GM21723 (cell line): Measurements from ENCODE around the gene C2orf92.
"Not testable (repeated sequence)": the region's sequence is repeated elsewhere in the genome, so short reads cannot be mapped to it uniquely, and the experiment has no call there.

Source experiments
- ATAC-seq: cut with Tn5 transposase; IDR thresholded peaks from one replicate; pipeline ENCODE4 v1.9.1; 2021; ENCODE audit warnings: mild to moderate bottlenecking, moderate library complexity; ENCODE audit not compliant: unreplicated experiment

Gene C2orf92

DNA sequence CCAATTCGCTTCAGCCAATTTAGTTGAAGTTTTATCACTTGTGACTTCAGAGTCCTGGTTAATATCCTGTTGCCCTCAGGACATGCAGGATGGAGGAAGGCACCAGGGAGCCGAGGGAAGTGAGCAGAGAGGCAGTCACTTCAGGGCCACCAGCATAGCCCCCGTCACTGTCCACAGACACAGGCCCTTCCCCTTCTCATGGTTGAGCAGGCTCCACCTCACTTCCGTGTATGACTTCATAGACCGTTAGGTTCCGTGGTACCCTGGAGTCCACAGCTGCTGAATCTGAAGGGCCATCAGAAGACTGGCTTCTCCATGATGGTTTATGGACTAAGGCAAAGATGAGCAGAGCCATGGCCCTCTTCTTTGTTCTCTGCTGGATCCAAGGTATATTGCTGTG lies at the start of gene C2orf92:
TSS of gene C2orf92 (plus strand) at position 266 of the 400 bp plus-strand sequence. CDS start at position 342, 76 bp downstream.
- no peak for ATAC-seq

DNA sequence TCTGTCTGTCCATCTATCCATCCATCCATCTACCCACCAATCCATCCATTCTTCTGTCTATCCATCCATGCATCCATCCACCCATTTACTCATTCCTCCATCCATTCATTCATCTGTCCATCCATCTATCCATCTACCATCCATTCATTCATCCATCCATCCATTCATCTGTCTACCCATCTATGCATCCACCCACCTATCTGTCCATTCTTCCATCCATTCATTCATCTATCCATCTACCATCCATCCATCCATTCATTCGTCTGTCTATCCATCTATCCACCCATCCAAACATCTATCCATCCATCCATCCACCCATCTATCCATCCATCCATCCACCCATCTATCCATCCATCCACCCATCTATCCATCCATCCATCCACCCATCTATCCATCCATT lies 49.0 kb upstream of the C2orf92 start:
- not testable (repeated sequence) for ATAC-seq

DNA sequence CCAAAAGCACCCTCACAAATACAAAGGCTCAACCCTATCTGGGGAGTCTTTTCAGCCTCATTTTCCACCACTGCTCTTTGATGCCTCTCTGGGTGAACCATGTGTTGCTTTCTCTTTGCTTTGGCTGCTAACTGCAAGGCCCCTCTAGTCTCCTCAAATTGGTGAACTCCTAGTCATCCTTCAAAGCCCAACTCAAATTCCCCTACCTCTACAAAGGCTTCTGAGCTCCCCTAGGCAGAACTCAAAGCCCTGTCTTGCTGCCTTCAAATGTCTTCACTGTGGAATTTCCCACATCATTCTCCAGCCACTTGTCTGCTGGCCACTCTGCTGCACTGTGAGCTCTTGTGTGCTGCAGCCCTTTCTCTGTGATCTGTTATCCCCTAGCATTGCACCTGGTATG lies 46.5 kb upstream of the C2orf92 start:
- ATAC-seq, result not testable (repeated sequence)

GRCh38 chr2:97625354-97626048 lies 44.0 kb upstream of the C2orf92 start:
- ATAC-seq, result not testable (repeated sequence)

DNA sequence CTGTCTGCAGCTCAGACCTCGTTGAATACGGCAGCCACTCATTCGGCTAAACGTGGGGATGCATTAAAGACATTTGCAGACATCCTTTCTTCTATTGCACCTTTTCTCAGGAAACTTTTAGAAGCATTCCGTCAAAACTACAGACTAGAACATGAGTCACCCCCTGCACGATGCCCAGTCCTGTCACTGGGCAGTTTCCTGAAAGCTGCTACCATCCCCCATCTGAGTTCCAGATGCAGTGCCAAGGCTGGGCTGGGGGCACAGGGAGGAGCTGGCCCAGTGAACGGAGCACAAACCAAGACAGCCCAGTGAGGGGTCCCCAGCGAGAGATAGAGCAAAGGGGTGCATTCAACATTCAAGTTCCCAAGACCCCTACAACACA lies 43.5 kb upstream of the C2orf92 start:
- not testable (repeated sequence) for ATAC-seq

DNA sequence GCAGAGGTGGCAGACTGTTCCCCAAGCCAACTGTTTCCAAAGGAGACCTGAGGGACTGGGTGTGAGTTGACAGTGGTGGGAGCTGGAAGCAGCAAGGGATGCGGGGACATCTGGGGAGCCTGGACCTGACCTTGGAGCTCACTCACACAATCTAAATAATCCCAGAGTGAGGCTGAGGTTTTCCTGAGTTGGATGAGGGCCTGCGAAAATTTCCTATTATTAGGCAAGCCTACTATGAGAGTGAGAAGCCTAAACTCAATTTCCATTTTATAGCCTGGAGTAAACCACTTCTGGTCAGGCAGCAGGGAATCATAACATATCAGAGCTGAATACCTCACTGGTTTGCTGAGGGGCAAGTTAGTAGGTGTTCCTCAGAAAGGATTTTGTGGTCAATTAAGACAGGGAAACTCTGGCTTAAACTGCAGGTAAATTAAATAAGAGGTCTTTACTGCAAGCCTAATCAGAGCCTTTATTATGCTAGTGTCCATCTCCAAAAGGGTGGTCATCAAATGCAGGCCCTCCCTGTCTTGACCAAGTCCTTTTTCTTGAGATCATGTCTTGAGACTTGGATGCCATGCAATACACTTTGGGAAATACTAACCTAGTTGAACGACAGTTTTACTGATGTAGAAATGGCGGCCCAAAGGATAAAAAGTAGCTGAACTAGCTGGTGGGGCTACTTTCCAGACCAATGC lies 25.3 kb upstream of the C2orf92 start:
- ATAC-seq, result no peak

- ATAC-seq, result peak; percentile 31
Measured at GRCh38 chr2:97645112-97645694, 24.3 kb upstream of the C2orf92 start.

DNA sequence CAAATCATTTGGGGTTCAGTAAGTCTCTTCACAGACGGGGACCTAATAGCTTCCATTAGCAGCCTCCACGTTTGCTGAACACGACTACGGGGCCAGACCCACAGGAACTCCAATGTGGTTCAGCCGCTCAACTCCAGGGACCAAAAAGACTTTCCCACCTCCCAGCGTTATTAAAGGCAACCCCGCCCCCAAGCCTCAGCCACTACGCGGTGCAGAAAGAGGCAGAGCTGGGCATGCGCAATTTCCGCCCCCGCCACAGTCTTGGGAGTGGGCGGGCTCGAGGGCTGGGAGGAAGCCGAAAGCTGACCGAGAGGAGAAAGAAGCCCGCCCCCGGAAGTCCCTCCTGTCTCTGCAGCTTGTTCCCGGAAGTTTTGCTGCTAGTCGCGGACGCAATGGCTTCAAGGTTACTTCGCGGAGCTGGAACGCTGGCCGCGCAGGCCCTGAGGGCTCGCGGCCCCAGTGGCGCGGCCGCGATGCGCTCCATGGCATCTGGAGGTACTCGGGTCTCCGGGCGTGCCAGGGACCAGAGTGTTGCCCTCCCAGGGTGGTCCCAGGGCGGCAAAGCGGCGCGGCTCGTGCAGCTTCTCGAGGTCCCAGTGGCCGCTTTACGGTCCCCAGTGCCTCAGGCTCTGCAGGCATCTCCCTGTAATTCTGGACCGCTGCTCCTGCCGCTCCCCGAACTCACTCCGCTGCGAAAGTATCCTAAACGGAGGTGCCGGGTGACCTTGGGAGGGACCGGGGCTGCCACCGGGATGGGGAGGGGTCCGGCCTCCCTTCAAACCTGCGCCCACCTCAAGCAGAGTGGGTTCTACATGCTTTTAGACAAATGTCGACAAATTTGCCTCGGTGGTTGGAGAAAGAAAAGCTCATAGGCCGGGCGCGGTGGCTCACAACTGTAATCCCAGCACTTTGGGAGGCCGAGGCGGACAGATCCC lies 23.6 kb upstream of the C2orf92 start, which contains the start of gene COX5B:
TSS of gene COX5B (plus strand) at position 368 of the 935 bp plus-strand sequence. CDS start at position 393, 25 bp downstream.
- peak; percentile 91 for ATAC-seq

GRCh38 chr2:97646977-97647376 lies 22.5 kb upstream of the C2orf92 start:
- ATAC-seq, result no peak

GRCh38 chr2:97651114-97651513 lies 18.4 kb upstream of the C2orf92 start:
- no peak for ATAC-seq

GRCh38 chr2:97653473-97653872 lies 16.0 kb upstream of the C2orf92 start:
- ATAC-seq, result no peak

DNA sequence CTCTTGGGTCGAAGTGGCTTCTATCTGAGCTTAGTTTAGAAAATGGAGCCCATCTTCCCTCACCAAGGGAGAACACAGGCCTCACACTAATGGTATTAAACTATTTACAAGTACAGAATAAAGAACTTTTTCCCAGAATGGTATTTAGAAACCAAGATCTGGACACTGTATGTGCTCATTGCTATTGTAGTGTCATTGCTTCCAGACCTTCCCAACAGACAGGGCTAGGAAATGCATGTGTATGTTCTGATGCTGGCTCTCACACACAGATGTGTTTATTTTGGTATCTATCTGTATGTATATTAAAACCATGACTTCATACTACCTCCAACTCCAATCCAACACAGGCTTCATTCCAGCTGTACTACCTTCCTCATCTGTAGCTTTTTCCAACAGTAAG lies 15.6 kb upstream of the C2orf92 start:
- ATAC-seq, result no peak

- no peak for ATAC-seq
Measured at GRCh38 chr2:97654309-97654708, 15.2 kb upstream of the C2orf92 start.

DNA sequence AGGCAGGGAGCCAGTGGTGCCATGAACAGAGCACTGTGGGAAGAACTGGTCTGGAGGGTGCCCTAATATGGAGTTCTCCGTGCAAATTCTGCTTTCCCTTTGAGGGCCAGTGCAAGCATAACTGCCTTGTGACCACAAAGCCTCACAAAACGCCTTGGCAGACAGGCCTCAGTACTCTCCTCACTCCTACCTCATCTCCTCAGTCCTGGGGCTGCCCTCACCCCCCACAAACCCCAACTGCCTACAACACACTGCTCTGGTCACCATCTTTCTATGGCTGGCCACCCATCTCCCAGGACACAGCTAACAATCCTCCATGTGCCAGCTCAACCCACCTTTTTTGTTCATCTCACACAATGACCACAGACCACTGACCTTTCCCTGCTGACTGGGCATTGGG lies 14.7 kb upstream of the C2orf92 start:
- ATAC-seq, result no peak

- no peak for ATAC-seq
Measured at GRCh38 chr2:97656129-97656755, 13.3 kb upstream of the C2orf92 start.

GRCh38 chr2:97656905-97657587 lies 12.5 kb upstream of the C2orf92 start:
- no peak for ATAC-seq

DNA sequence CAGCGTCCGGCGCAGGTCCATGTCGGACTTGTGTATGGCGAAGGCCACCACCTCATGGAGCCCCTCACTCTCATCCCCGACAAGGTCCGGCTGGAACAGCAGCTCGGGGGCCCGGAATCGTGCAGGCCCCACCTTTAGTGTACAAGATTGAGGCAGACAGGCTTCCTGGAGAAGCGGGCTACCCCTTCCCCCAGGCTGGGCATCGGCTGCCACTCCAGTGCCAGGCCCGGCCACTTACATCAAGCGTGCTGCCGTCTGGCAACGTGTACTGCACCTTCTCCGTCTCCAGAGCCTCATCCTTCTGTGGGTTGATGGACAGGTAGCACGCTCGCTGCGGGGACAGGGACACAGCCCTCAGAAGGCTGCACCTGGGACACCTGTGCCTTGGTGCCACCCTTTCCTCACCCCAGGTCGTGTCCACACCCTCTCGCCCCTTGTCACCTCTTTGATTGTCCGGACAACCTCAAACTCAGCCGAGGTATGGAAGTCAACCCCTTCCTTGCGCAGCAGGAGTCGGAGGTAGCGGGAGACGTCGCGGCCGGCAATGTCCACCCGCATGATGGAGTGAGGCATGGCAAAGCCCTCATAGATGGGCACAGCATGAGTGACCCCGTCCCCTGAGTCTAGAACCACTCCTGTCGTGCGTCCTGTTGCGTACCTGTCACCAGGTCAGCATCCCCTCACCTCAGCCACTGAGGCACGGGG lies 11.4 kb upstream of the C2orf92 start:
- no peak for ATAC-seq

DNA sequence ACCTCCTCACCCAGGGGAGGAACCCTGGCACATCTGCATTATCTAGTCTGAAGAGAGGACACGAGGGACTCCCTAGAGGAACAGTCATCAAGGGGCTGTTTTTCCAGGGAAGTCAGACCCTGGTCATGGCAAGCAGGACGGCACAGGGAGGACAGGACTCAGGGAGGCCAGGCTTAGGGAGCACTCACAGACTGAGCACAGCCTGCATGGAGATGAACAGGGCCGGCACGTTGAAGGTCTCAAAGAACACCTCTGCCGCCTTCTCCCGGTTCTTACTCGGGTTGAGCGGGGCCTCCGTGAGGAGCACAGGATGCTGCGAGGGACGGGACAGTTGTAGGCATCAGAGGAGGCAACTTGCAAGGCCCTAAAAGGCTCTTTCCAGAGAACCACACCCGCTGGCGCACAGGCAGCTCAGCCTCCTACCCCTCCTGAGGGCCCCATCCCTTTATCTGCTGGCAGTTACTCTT lies 10.8 kb upstream of the C2orf92 start:
- ATAC-seq, result no peak
